Activated naive CD4-positive, alpha-beta T cell treated with anti-CD3 and anti-CD28 coated beads, Interleukin-2, amount 50 U/mL, for 24 hours (primary cell): Measurements from ENCODE around the gene RASAL2.

Experiments
- H3K27ac Mint-ChIP-seq: one replicate; pipeline ENCODE4 v1.8.0; 2021; ENCODE audit warnings: mild to moderate bottlenecking, mixed read lengths
- H3K27me3 Mint-ChIP-seq: one replicate; pipeline ENCODE4 v1.8.0; 2021; ENCODE audit warnings: mixed read lengths
- H3K36me3 Mint-ChIP-seq: one replicate; pipeline ENCODE4 v1.8.0; 2021; ENCODE audit warnings: mixed read lengths
- H3K4me1 Mint-ChIP-seq: one replicate; pipeline ENCODE4 v1.8.0; 2021; ENCODE audit warnings: mixed read lengths
- H3K4me3 Mint-ChIP-seq: one replicate; pipeline ENCODE4 v1.8.0; 2021; ENCODE audit warnings: mild to moderate bottlenecking, mixed read lengths
- H3K9me3 Mint-ChIP-seq: one replicate; pipeline ENCODE4 v1.8.0; 2021; ENCODE audit warnings: mixed read lengths

Gene RASAL2

GRCh38 chr1:178451529-178451928 lies 357.6 kb downstream of the RASAL2 start:
- Mint-ChIP-seq H3K9me3 (no peaks in the 10 kb centered on the region), H3K27me3 (no peaks in the 10 kb centered on the region), H3K4me3 (no peak overlapping the region), H3K4me1 (no peaks in the 10 kb centered on the region), H3K36me3 (no peaks in the 10 kb centered on the region), H3K27ac (no peak overlapping the region)

DNA sequence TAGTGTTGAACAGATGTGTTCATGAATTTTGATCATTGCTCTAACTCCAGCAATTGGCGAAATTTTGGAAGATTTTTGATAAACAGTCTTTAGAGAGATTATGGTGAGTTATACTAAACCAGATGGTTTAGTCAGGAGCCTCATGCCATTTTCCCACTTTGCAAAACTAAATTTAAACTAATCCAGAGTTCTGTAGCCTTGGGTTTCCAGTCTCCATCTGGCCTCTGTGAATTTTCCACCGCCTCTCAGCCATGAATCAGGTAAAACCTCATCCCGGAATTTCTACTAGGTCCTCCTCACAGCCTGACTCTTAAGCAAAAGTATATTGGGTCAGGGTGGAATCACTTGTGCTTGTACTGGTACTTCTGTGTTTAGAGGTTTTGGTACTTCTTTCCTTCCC lies 358.1 kb downstream of the RASAL2 start:
- no peaks in the 10 kb centered on the region for H3K27me3 Mint-ChIP-seq
- no peak overlapping the region for H3K27ac Mint-ChIP-seq
- no peaks in the 10 kb centered on the region for H3K9me3 Mint-ChIP-seq
- H3K4me1 Mint-ChIP-seq: no peaks in the 10 kb centered on the region
- H3K36me3 Mint-ChIP-seq: no peaks in the 10 kb centered on the region
- no peak overlapping the region for H3K4me3 Mint-ChIP-seq

DNA sequence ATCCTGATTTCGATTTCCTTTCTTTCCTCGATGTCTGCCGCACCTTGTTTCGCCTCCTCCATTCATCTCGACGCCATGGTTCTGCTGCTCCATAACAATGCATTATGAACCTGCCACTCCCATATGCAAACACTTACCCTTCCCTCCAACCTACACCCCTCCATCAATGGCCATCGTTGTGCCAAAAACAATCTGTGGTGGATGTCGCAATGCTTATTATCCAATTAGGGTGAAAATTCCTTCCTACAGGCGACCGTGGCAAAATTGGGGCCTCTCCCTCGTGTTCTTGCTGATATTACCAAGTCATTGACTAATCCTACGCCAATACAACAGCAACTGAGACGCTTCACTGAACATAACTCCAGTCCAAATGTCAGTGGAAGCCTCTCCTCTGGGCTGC lies 362.6 kb downstream of the RASAL2 start:
- no peaks in the 10 kb centered on the region for H3K4me1 Mint-ChIP-seq
- H3K9me3 Mint-ChIP-seq: no peaks in the 10 kb centered on the region
- H3K36me3 Mint-ChIP-seq: no peaks in the 10 kb centered on the region
- no peak overlapping the region for H3K27ac Mint-ChIP-seq
- no peaks in the 10 kb centered on the region for H3K27me3 Mint-ChIP-seq
- no peak overlapping the region for H3K4me3 Mint-ChIP-seq

DNA sequence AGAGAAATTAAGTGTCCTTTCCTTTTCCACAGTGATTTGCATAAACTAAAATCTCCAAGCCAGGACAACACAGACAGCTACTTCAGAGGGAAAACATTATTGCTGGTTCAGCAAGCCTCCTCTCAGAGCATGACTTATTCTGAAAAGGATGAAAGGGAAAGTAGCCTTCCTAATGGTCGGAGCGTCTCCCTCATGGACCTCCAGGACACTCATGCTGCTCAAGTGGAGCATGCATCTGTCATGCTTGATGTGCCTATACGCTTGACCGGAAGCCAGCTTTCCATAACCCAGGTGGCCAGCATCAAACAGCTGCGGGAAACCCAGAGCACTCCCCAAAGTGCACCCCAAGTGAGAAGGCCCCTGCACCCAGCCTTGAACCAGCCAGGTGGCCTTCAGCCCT lies 363.7 kb downstream of the RASAL2 start:
- Mint-ChIP-seq H3K4me1 (no peaks in the 10 kb centered on the region), H3K36me3 (no peaks in the 10 kb centered on the region), H3K27ac (no peak overlapping the region), H3K27me3 (peaks cover 1% of the 10 kb centered on the region), H3K4me3 (no peak overlapping the region), H3K9me3 (no peaks in the 10 kb centered on the region)

- Mint-ChIP-seq H3K27ac (no peak overlapping the region), H3K4me3 (no peak overlapping the region), H3K36me3 (no peaks in the 10 kb centered on the region), H3K27me3 (peaks cover 1% of the 10 kb centered on the region), H3K4me1 (no peaks in the 10 kb centered on the region), H3K9me3 (no peaks in the 10 kb centered on the region)
Observed at GRCh38 chr1:178458203-178458602, 364.3 kb downstream of the RASAL2 start.

- Mint-ChIP-seq H3K27me3 (peaks cover 3% of the 10 kb centered on the region), H3K36me3 (no peaks in the 10 kb centered on the region), H3K4me1 (no peaks in the 10 kb centered on the region), H3K4me3 (no peak overlapping the region), H3K9me3 (no peaks in the 10 kb centered on the region), H3K27ac (no peak overlapping the region)
Observed at GRCh38 chr1:178461104-178461503, 367.2 kb downstream of the RASAL2 start.

- peaks cover 3% of the 10 kb centered on the region for H3K27me3 Mint-ChIP-seq
- H3K27ac Mint-ChIP-seq: no peak overlapping the region
- no peaks in the 10 kb centered on the region for H3K4me1 Mint-ChIP-seq
- H3K9me3 Mint-ChIP-seq: no peaks in the 10 kb centered on the region
- H3K36me3 Mint-ChIP-seq: no peaks in the 10 kb centered on the region
- no peak overlapping the region for H3K4me3 Mint-ChIP-seq
Observed at GRCh38 chr1:178461701-178462100, 367.8 kb downstream of the RASAL2 start.

DNA sequence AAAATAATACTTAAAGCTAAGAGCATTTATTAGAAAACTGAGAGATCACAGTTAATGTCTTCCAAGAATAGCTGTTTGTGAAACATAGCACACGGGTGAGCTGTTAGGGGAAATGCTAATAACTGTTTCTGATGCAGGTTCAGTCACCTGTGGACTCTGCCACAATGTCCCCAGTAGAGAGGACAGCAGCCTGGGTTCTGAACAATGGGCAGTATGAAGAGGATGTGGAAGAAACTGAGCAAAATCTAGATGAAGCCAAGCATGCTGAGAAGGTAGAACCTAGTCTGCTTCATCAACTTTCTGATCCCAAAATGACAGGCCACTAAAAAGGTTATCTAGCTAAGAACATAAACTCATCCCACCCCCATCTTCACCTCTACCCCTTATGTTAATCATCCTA lies 370.2 kb downstream of the RASAL2 start:
- no peaks in the 10 kb centered on the region for H3K9me3 Mint-ChIP-seq
- no peaks in the 10 kb centered on the region for H3K4me1 Mint-ChIP-seq
- peaks cover 11% of the 10 kb centered on the region for H3K27me3 Mint-ChIP-seq
- no peak overlapping the region for H3K4me3 Mint-ChIP-seq
- no peak overlapping the region for H3K27ac Mint-ChIP-seq
- no peaks in the 10 kb centered on the region for H3K36me3 Mint-ChIP-seq

- no peaks in the 10 kb centered on the region for H3K9me3 Mint-ChIP-seq
- H3K27ac Mint-ChIP-seq: no peak overlapping the region
- no peaks in the 10 kb centered on the region for H3K4me1 Mint-ChIP-seq
- H3K4me3 Mint-ChIP-seq: no peak overlapping the region
- H3K27me3 Mint-ChIP-seq: peaks cover 11% of the 10 kb centered on the region
- no peaks in the 10 kb centered on the region for H3K36me3 Mint-ChIP-seq
Observed at GRCh38 chr1:178464566-178464965, 370.7 kb downstream of the RASAL2 start.

DNA sequence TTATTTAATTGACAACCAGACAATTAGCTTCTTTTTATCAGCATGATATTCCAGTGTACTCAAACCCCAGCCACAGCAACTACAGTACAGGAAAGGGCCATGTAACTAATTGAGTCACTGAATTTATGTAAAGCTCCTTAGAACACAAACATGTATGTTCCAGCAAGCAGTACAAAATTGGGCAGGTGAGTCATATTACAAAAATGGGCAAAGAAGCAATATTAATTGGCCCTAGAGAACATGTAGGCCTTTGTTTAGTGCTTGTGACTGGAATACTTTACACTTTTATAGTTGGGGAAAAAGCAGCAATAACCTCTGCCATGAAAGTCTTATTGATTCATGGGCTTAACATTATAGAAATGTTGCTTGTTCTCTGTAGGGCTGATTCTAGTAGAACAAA lies 371.1 kb downstream of the RASAL2 start:
- Mint-ChIP-seq H3K4me3 (no peak overlapping the region), H3K36me3 (no peaks in the 10 kb centered on the region), H3K27ac (no peak overlapping the region), H3K9me3 (no peaks in the 10 kb centered on the region), H3K27me3 (peaks cover 11% of the 10 kb centered on the region), H3K4me1 (no peaks in the 10 kb centered on the region)

DNA sequence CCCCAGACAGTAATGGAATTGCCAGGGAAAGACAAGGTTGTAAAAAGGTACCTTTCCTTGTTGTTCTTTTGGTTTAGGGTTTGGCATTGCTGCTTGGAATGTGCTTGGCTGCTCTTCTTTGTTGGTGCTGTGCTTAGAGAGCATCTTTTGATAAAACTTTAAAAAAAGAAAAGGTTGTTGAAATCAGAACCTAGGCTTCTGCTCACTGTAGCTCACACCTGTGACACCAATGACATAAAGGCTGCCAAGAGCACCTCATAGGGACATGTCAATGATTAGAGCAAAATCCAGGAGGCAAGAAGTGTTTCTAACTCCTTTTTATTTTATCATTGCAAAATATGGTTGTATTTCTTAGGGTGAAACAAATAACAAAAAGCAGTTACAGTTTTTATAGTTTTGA lies 373.9 kb downstream of the RASAL2 start:
- no peak overlapping the region for H3K27ac Mint-ChIP-seq
- no peaks in the 10 kb centered on the region for H3K4me1 Mint-ChIP-seq
- H3K9me3 Mint-ChIP-seq: no peaks in the 10 kb centered on the region
- peaks cover 9% of the 10 kb centered on the region for H3K27me3 Mint-ChIP-seq
- H3K36me3 Mint-ChIP-seq: no peaks in the 10 kb centered on the region
- H3K4me3 Mint-ChIP-seq: no peak overlapping the region

- H3K36me3 Mint-ChIP-seq: no peaks in the 10 kb centered on the region
- peaks cover 15% of the 10 kb centered on the region for H3K27me3 Mint-ChIP-seq
- H3K27ac Mint-ChIP-seq: no peak overlapping the region
- H3K4me3 Mint-ChIP-seq: no peak overlapping the region
- no peaks in the 10 kb centered on the region for H3K4me1 Mint-ChIP-seq
- H3K9me3 Mint-ChIP-seq: no peaks in the 10 kb centered on the region
Observed at GRCh38 chr1:178470411-178470960, 376.6 kb downstream of the RASAL2 start.

DNA sequence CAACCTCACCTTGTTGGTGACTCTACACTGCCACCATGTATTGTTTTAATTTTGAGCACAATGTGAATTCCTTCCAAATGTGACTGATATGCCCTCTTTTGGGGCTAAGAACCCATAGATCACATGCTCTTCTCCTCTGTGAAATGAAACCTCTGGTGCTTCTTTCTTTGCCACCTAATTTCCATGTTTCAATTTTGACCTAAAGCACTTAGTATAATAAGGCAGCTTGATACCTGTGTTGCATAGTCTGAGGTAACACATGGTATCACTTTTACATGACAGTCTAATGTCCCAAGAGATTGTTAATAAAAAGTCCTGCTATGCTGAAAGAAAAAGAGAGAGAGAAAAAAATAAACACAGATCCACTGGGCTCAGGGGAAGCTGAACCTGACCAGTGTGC lies 378.6 kb downstream of the RASAL2 start:
- no peak overlapping the region for H3K27ac Mint-ChIP-seq
- H3K36me3 Mint-ChIP-seq: no peaks in the 10 kb centered on the region
- no peaks in the 10 kb centered on the region for H3K4me1 Mint-ChIP-seq
- H3K4me3 Mint-ChIP-seq: no peak overlapping the region
- H3K27me3 Mint-ChIP-seq: peaks cover 17% of the 10 kb centered on the region
- no peaks in the 10 kb centered on the region for H3K9me3 Mint-ChIP-seq

DNA sequence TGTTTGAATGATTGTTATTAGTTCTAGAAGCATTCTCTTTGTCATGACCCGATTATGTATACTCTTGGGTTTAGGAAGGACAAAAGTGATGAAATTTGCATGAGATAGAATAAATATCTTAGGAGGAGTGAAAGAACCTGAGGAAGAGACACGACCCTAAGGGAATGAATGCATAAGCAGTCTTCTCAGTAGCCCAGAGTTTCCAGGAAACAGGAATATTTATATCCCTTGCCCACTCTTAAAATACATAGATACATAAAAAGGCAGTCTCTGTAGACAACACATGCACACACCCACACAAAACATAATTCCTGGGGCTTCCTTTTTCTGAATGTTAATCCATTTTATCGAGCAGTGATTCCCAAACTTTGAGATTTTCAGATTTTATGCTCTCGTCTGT lies 383.5 kb downstream of the RASAL2 start:
- H3K27me3 Mint-ChIP-seq: peaks cover 19% of the 10 kb centered on the region
- no peaks in the 10 kb centered on the region for H3K36me3 Mint-ChIP-seq
- no peaks in the 10 kb centered on the region for H3K9me3 Mint-ChIP-seq
- no peak overlapping the region for H3K27ac Mint-ChIP-seq
- H3K4me3 Mint-ChIP-seq: no peak overlapping the region
- no peaks in the 10 kb centered on the region for H3K4me1 Mint-ChIP-seq

DNA sequence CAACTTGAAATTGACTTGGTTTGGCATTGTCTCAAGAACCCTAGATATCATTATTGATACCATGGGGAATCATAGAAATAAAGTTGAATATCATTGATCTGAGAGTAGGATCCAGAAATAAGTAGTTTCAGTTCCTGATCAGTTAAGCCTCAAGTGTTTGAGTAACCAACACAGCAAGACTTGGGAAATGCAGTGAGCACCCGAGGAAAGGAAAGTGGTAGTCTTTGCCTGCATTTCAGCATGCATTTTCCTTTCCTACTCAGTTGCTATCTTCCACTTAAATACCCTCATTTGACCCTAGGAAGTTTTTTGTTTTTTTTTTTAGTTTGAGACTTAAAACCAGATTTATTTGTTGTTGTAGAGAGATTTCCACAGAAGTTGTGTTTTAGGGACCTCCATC lies 383.9 kb downstream of the RASAL2 start:
- no peaks in the 10 kb centered on the region for H3K4me1 Mint-ChIP-seq
- H3K9me3 Mint-ChIP-seq: no peaks in the 10 kb centered on the region
- no peaks in the 10 kb centered on the region for H3K36me3 Mint-ChIP-seq
- no peak overlapping the region for H3K27ac Mint-ChIP-seq
- H3K4me3 Mint-ChIP-seq: no peak overlapping the region
- H3K27me3 Mint-ChIP-seq: peaks cover 19% of the 10 kb centered on the region

DNA sequence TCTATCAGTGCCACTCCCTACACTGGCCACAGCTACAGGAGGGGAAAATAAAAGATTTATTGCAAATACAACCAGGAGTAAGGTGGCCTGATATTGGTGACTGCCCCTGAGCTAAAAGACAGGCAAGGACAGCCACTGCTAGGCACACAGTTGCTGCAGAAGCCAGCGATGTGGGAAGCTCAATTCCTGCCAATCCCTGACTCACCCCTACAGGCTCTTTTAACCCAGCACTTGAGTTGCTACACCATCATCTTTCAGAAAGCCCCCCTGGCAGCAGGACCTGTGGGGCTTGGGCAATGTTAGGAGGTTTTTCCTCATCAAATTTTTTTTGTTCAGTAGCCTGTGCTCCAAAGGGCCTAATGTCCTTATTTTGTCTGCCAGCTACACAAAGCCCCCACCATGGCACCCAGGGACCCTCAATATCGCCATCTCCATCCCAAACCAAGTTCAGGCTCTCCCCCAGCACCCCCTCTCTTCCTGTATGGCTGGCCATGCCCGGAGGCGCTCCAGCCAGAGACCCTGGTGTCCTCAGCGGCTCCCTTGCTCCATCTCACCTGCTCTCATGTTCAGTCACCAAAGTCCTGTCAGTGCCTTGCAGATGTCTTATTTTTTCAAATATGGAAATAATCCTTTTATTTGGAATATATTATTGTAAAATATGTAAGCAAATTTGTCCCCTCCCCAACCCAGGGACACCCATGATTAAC lies 389.5 kb downstream of the RASAL2 start:
- Mint-ChIP-seq H3K27me3 (peaks cover 11% of the 10 kb centered on the region), H3K27ac (no peak overlapping the region), H3K36me3 (no peaks in the 10 kb centered on the region), H3K9me3 (no peaks in the 10 kb centered on the region), H3K4me3 (no peak overlapping the region), H3K4me1 (no peaks in the 10 kb centered on the region)

- Mint-ChIP-seq H3K27ac (no peak overlapping the region), H3K36me3 (no peaks in the 10 kb centered on the region), H3K9me3 (no peaks in the 10 kb centered on the region), H3K4me1 (no peaks in the 10 kb centered on the region), H3K4me3 (no peak overlapping the region), H3K27me3 (peaks cover 7% of the 10 kb centered on the region)
Observed at GRCh38 chr1:178484698-178485225, 390.9 kb downstream of the RASAL2 start.
